IMR-90 (cell line): Measurements from ENCODE around the gene MEF2C. TPM values are rescaled to one million over a fixed set of nuclear protein-coding genes. Genes with fewer than 3 reads are reported as not detected.

Source experiments
- ATAC-seq: fragments of 200-7000 bp; cut with Tn5 transposase; 2 replicates; pipeline ENCODE4 v1.9.1; 2020; ENCODE audit warnings: low read depth, mild to moderate bottlenecking, moderate library complexity
- BruUV-seq: library from RNA; stranded (reverse); fragments of 400-500 nt; replicated peaks from 2 replicates; lab custom pipeline; 2021; lab: Mats Ljungman, UMichigan
- CTCF ChIA-PET: fragments of 300-600 bp; formaldehyde crosslinking; extraction: SDS; loops from one replicate; lab custom pipeline; 2021; ENCODE audit warnings: antibody characterized with exemption; lab: Yijun Ruan, JAX
- POLR2A ChIA-PET: fragments of 300-600 bp; sonication (Branson Sonifier 250); formaldehyde crosslinking; loops from one replicate; lab custom pipeline; 2022; ENCODE audit warnings: antibody characterized with exemption; ENCODE audit not compliant: unreplicated experiment; lab: Charles Lee
- DNase-seq: peaks from one replicate; pipeline ENCODE4 v3.0.0; 2013
- H2AFZ ChIP-seq: replicated peaks from 2 replicates; pipeline ENCODE3; 2013; ENCODE audit warnings: low read length, mild to moderate bottlenecking; ENCODE audit not compliant: poor library complexity
- H2AK5ac ChIP-seq: 2 replicates; pipeline ENCODE4 v1.6.1; 2013; ENCODE audit warnings: low read depth, low read length, inconsistent platforms
- H2AK9ac ChIP-seq: replicated peaks from 2 replicates; pipeline ENCODE3; 2013; ENCODE audit warnings: mild to moderate bottlenecking, low read depth, low read length, moderate library complexity; ENCODE audit not compliant: poor library complexity
- H2BK120ac ChIP-seq: 2 replicates; pipeline ENCODE4 v1.6.1; 2013; ENCODE audit warnings: low read depth, low read length, inconsistent platforms
- H2BK15ac ChIP-seq: 3 replicates; pipeline ENCODE4 v1.6.1; 2013; ENCODE audit warnings: low read depth, low read length, inconsistent platforms
- H2BK20ac ChIP-seq: 2 replicates; pipeline ENCODE4 v1.6.1; 2013; ENCODE audit warnings: low read depth, mild to moderate bottlenecking, inconsistent platforms, low read length, moderate library complexity
- H2BK5ac ChIP-seq: 2 replicates; pipeline ENCODE4 v1.6.1; 2013; ENCODE audit warnings: mild to moderate bottlenecking, low read depth, low read length, inconsistent platforms; ENCODE audit not compliant: poor library complexity, severe bottlenecking
- H3K14ac ChIP-seq: replicated peaks from 2 replicates; pipeline ENCODE4 v1.6.1; 2013; ENCODE audit warnings: low read depth, low read length, inconsistent platforms
- H3K18ac ChIP-seq: 2 replicates; pipeline ENCODE4 v1.6.1; 2013; ENCODE audit warnings: low read depth, low read length, control low read depth
- H3K23ac ChIP-seq: 2 replicates; pipeline ENCODE4 v1.6.1; 2013; ENCODE audit warnings: low read depth, low read length, inconsistent platforms
- H3K27ac ChIP-seq: 2 replicates; pipeline ENCODE4 v1.5.1; 2013; ENCODE audit warnings: mild to moderate bottlenecking, control low read depth, low read length; ENCODE audit not compliant: insufficient read depth
- H3K27me3 ChIP-seq: 2 replicates; pipeline ENCODE4 v1.6.1; 2013; ENCODE audit warnings: low read length; ENCODE audit not compliant: control insufficient read depth, insufficient read depth
- H3K36me3 ChIP-seq: 2 replicates; pipeline ENCODE4 v1.6.1; 2013; ENCODE audit warnings: low read length, mixed read lengths; ENCODE audit not compliant: control insufficient read depth, insufficient read depth
- H3K4ac ChIP-seq: 2 replicates; pipeline ENCODE4 v1.6.1; 2013; ENCODE audit warnings: low read depth, low read length, inconsistent platforms
- H3K4me1 ChIP-seq: 2 replicates; pipeline ENCODE4 v1.6.1; 2013; ENCODE audit warnings: low read length, mixed read lengths; ENCODE audit not compliant: control insufficient read depth, insufficient read depth
- H3K4me2 ChIP-seq: 2 replicates; pipeline ENCODE4 v1.6.1; 2013; ENCODE audit warnings: low read depth, mild to moderate bottlenecking, control low read depth, low read length, moderate library complexity
- H3K4me3 ChIP-seq: 2 replicates; pipeline ENCODE4 v1.5.1; 2013; ENCODE audit warnings: low read depth, mild to moderate bottlenecking, control low read depth, low read length, moderate library complexity; ENCODE audit not compliant: insufficient read depth
- H3K56ac ChIP-seq: 2 replicates; pipeline ENCODE4 v1.6.1; 2013; ENCODE audit warnings: low read length, inconsistent platforms; ENCODE audit not compliant: insufficient read depth; ENCODE audit errors: extremely low read depth
- H3K79me1 ChIP-seq, 2 experiments: 2 replicates each; pipeline ENCODE4 v1.6.1; 2013; ENCODE audit warnings: low read length in 2 of 2, inconsistent platforms in 1 of 2, low read depth in 1 of 2
- H3K9ac ChIP-seq: 2 replicates; pipeline ENCODE4 v1.6.1; 2013; ENCODE audit warnings: low read depth, low read length, control low read depth
- H3K9me1 ChIP-seq: 2 replicates; pipeline ENCODE4 v1.6.1; 2013; ENCODE audit warnings: low read length, inconsistent platforms; ENCODE audit not compliant: insufficient read depth
- H3K9me3 ChIP-seq: 2 replicates; pipeline ENCODE4 v1.6.1; 2013; ENCODE audit warnings: low read length; ENCODE audit not compliant: control insufficient read depth, insufficient read depth
- H4K20me1 ChIP-seq: 2 replicates; pipeline ENCODE4 v1.6.1; 2013; ENCODE audit warnings: low read length, inconsistent platforms; ENCODE audit not compliant: insufficient read depth
- H4K5ac ChIP-seq: 2 replicates; pipeline ENCODE4 v1.6.1; 2013; ENCODE audit warnings: mild to moderate bottlenecking, low read depth, low read length, control low read depth
- H4K8ac ChIP-seq, 2 experiments: 2 replicates each; pipeline ENCODE4 v1.6.1; 2013; ENCODE audit warnings: low read depth in 2 of 2, low read length in 2 of 2, control low read depth in 1 of 2, inconsistent platforms in 1 of 2
- H4K91ac ChIP-seq: 2 replicates; pipeline ENCODE4 v1.6.1; 2013; ENCODE audit warnings: low read depth, low read length, inconsistent platforms; ENCODE audit not compliant: insufficient read depth
- CEBPB ChIP-seq: IDR thresholded peaks from 2 replicates; pipeline ENCODE4 v1.6.1; 2012; ENCODE audit warnings: low read depth, low read length, improper control_type of control experiment
- CTCF ChIP-seq: conservative IDR thresholded peaks from 2 replicates; pipeline ENCODE4 v1.5.1; 2012; ENCODE audit warnings: mild to moderate bottlenecking, low read depth, low read length, improper control_type of control experiment
- NFE2L2 ChIP-seq: fragments of 150-350 bp; IDR thresholded peaks from 2 replicates; pipeline ENCODE4 v1.6.1; 2016; ENCODE audit warnings: low read depth, mild to moderate bottlenecking, low read length
- RAD21 ChIP-seq: IDR thresholded peaks from 2 replicates; pipeline ENCODE4 v1.6.1; 2012; ENCODE audit warnings: low read length, improper control_type of control experiment
- RCOR1 ChIP-seq: IDR thresholded peaks from 2 replicates; pipeline ENCODE4 v1.6.1; 2012; ENCODE audit warnings: mild to moderate bottlenecking, low read length, improper control_type of control experiment; ENCODE audit not compliant: insufficient replicate concordance
- RFX5 ChIP-seq: IDR thresholded peaks from 2 replicates; pipeline ENCODE4 v1.8.0; 2012; ENCODE audit warnings: low read depth, mild to moderate bottlenecking, low read length, moderate library complexity
- SMC3 ChIP-seq: fragments of 150-350 bp; IDR thresholded peaks from 2 replicates; pipeline ENCODE4 v1.6.1; 2016; ENCODE audit warnings: low read depth, mild to moderate bottlenecking, antibody characterized with exemption, low read length, moderate library complexity
- USF2 ChIP-seq: fragments of 150-350 bp; IDR thresholded peaks from 2 replicates; pipeline ENCODE4 v1.6.1; 2017; ENCODE audit warnings: mild to moderate bottlenecking, antibody characterized with exemption, low read length, low read depth
- WGBS, 2 experiments: methylation state at CpG; one replicate each; pipeline versions ENCODE4 v1.1.5 to v1.1.7; 2013; ENCODE audit warnings: missing lambda C conversion rate in 2 of 2; ENCODE audit not compliant: insufficient read length in 1 of 2; ENCODE audit errors: extremely low coverage in 2 of 2; 5-methylcytosine and 5-hydroxymethylcytosine counted together
- dilution Hi-C: fragments of 300-500 bp; cut with HindIII; formaldehyde crosslinking; loops from one replicate; pipeline ENCODE4 v1.14.3; 2018; ENCODE audit warnings: low sequenced_read_pairs; ENCODE audit not compliant: unreplicated experiment
- in situ Hi-C: fragments of 300-500 bp; cut with MboI; formaldehyde crosslinking; loops from 3 replicates; pipeline ENCODE4 v1.14.3; 2019; ENCODE audit warnings: low sequenced_read_pairs, inconsistent platforms, mixed read lengths
- intact Hi-C: fragments of 100-400 bp; cut with micrococcal nuclease; formaldehyde crosslinking; loops from 2 replicates; pipeline ENCODE4 v1.10.0; 2022
- polyA plus RNA-seq, 3 experiments: library from polyadenylated mRNA; depleted of rRNA; stranded (reverse); fragments of >200 nt; gene quantifications; 2 replicates each; pipeline ENCODE4 v1.2.3, GENCODE V29; 2012; ENCODE audit warnings: low replicate concordance in 1 of 3
- total RNA-seq: library from RNA; depleted of rRNA; stranded (reverse); fragments of >200 nt; gene quantifications from 2 replicates; pipeline ENCODE4 v1.2.3, GENCODE V29; 2012

Gene MEF2C
- total and polyA plus RNA-seq, 2 of the 4 experiments (the other 2 are of a cell fraction), result 1.5 to 6.8 TPM

- H3K14ac ChIP-seq, result no peak overlapping the region
- peak; percentile 78 for DNase-seq
- no peak overlapping the region for H2BK120ac ChIP-seq
- H3K9ac ChIP-seq, result no peak overlapping the region
- no peak overlapping the region for H3K4me2 ChIP-seq
- BruUV-seq, result no TSS peak
- H3K9me3 ChIP-seq, result no peaks in the 10 kb centered on the region
- H2BK5ac ChIP-seq, result no peak overlapping the region
- no peak overlapping the region for H3K18ac ChIP-seq
- H4K91ac ChIP-seq, result no peak overlapping the region
- H3K27me3 ChIP-seq, result no peaks in the 10 kb centered on the region
- H4K8ac ChIP-seq, result no peak overlapping the region
- H3K56ac ChIP-seq, result no peak overlapping the region
- no peak overlapping the region for H4K5ac ChIP-seq
- no peak overlapping the region for H3K23ac ChIP-seq
- dilution Hi-C loops (no loop called here), intact Hi-C loops (loop anchor here (1.0 to 10.0 kb wide), 4 partner anchors 213 to 1703 kb away; no protein-coding TSS in a partner anchor), in situ Hi-C loops (no loop called here)
- TF ChIP-seq RFX5, result peak; percentile 76; the same call in 1 of the 2 replicates
- TF ChIP-seq SMC3, result peak; percentile 93
- TF ChIP-seq CEBPB, result no peak
- TF ChIP-seq USF2, result no peak
- TF ChIP-seq NFE2L2, result no peak
- TF ChIP-seq CTCF, result peak; percentile 79
- peak; percentile 90 for TF ChIP-seq RAD21
- no peak for TF ChIP-seq RCOR1
- no peak overlapping the region for H2AK9ac ChIP-seq
- H2BK20ac ChIP-seq, result no peak overlapping the region
- no CpG with 5 or more reads among the region's 5 CpGs for WGBS, 2 experiments
- no peaks in the 10 kb centered on the region for H3K9me1 ChIP-seq
- H3K4ac ChIP-seq, result no peak overlapping the region
- ChIA-PET CTCF (interaction anchor here (0.6 to 3.1 kb wide), 14 partner anchors 11 to 1562 kb away, joined by 3 to 16 read pairs (median 4); no protein-coding TSS in a partner anchor), POLR2A (no interaction called here)
- H3K4me1 ChIP-seq, result no peaks in the 10 kb centered on the region
- no peak overlapping the region for H2AK5ac ChIP-seq
- ATAC-seq, result peak; percentile 91
- H3K4me3 ChIP-seq, result no peak overlapping the region
- H2AFZ ChIP-seq, result no peak overlapping the region
- no peaks in the 10 kb centered on the region for H3K36me3 ChIP-seq
- no peaks in the 10 kb centered on the region for H3K79me1 ChIP-seq
- no peak overlapping the region for H2BK15ac ChIP-seq
- H4K20me1 ChIP-seq, result no peaks in the 10 kb centered on the region
- no peak overlapping the region for H3K27ac ChIP-seq
Observed at GRCh38 chr5:88729084-88729828, 153.7 kb downstream of the MEF2C start.
